Stomach (tissue), 4 donors: ENCODE results near the gene MLST8.

ENCODE experiments used
- CTCF ChIP-seq, 7 experiments: fragments of 450-650 bp in 4 of 7; fragments of 200-600 bp in 3 of 7; sonication (generic) in 3 of 7; IDR thresholded peaks; one replicate each; pipeline ENCODE4 v1.5.1; 2016 to 2019; ENCODE audit warnings: antibody characterized with exemption in 7 of 7, control low read depth in 2 of 7, mild to moderate bottlenecking in 1 of 7
- EP300 ChIP-seq: sonication (generic); formaldehyde crosslinking; IDR thresholded peaks from one replicate; pipeline ENCODE4 v1.6.1; 2017; ENCODE audit warnings: antibody characterized with exemption
- POLR2A ChIP-seq, 4 donors: fragments of 450-650 bp; IDR thresholded peaks; one replicate each; pipeline ENCODE4 v1.6.1; 2016; ENCODE audit warnings: antibody characterized with exemption in 4 of 4, control low read depth in 2 of 4, mild to moderate bottlenecking in 1 of 4, moderate library complexity in 1 of 4
- POLR2AphosphoS5 ChIP-seq, 3 donors: sonication (generic); formaldehyde crosslinking; IDR thresholded peaks; one replicate each; pipeline ENCODE4 v1.6.1; 2016; ENCODE audit warnings: antibody characterized with exemption in 3 of 3

- TF ChIP-seq CTCF (IDR thresholded peaks at IDR 0.05), result no peak
- no peak for TF ChIP-seq POLR2A (IDR thresholded peaks at IDR 0.05)
- no peak for TF ChIP-seq POLR2AphosphoS5 (IDR thresholded peaks at IDR 0.05)
- no peak for TF ChIP-seq EP300
These were observed 43.3 kb upstream of the MLST8 start for GRCh38 chr16:2161911-2162310.
